ENCODE data around the gene TMEM178B.

The TMEM178B gene

GRCh38 chr7:141118767-141119166, 44.9 kb downstream of the TMEM178B start:
- peak overlapping the region; percentile 26; the same call in 1 of the 2 replicates for H3K4me3 ChIP-seq
- H3K27ac ChIP-seq = peak overlapping the region; percentile 76; the same call in 1 of the 2 replicates
- peak overlapping the region; percentile 13 for H3K9ac ChIP-seq (ENCODE audit: insufficient read length)
- H3K9me3 ChIP-seq (ENCODE audit: low read depth, low read length) = no peaks in the 10 kb centered on the region
- H3K36me3 ChIP-seq (ENCODE audit: insufficient read depth, low read length) = no peaks in the 10 kb centered on the region
- TF ChIP-seq FOXP2 (optimal IDR thresholded peaks at IDR 0.05; ENCODE audit: control extremely low read depth, extremely low read length, insufficient read depth) (no peak), POLR2AphosphoS5 (IDR thresholded peaks at IDR 0.05; ENCODE audit: borderline replicate concordance, low read depth, low read length) (no peak), EZH2 (IDR thresholded peaks at IDR 0.05) (no peak)
- peak; percentile 14 for DNase-seq (ENCODE audit: low read depth, low spot score)

- no peak overlapping the region for H3K27ac ChIP-seq
- no peak for DNase-seq (ENCODE audit: low read depth, low spot score)
- no peaks in the 10 kb centered on the region for H3K36me3 ChIP-seq (ENCODE audit: insufficient read depth, low read length)
- TF ChIP-seq FOXP2 (optimal IDR thresholded peaks at IDR 0.05; ENCODE audit: control extremely low read depth, extremely low read length, insufficient read depth) = no peak
- TF ChIP-seq POLR2AphosphoS5 (IDR thresholded peaks at IDR 0.05; ENCODE audit: borderline replicate concordance, low read depth, low read length) = no peak
- no peak for TF ChIP-seq EZH2 (IDR thresholded peaks at IDR 0.05)
- no peaks in the 10 kb centered on the region for H3K9me3 ChIP-seq (ENCODE audit: low read depth, low read length)
- no peak overlapping the region for H3K9ac ChIP-seq (ENCODE audit: insufficient read length)
- peak overlapping the region; percentile 26; the same call in 1 of the 2 replicates for H3K4me3 ChIP-seq
Measured at GRCh38 chr7:141119187-141119586, 45.3 kb downstream of the TMEM178B start.

- no peaks in the 10 kb centered on the region for H3K36me3 ChIP-seq (ENCODE audit: insufficient read depth, low read length)
- no peak for DNase-seq (ENCODE audit: low read depth, low spot score)
- H3K4me3 ChIP-seq = no peak overlapping the region
- H3K9me3 ChIP-seq (ENCODE audit: low read depth, low read length) = no peaks in the 10 kb centered on the region
- no peak overlapping the region for H3K27ac ChIP-seq
- H3K9ac ChIP-seq (ENCODE audit: insufficient read length) = no peak overlapping the region
- TF ChIP-seq EZH2 (IDR thresholded peaks at IDR 0.05) (no peak), POLR2AphosphoS5 (IDR thresholded peaks at IDR 0.05; ENCODE audit: borderline replicate concordance, low read depth, low read length) (no peak), FOXP2 (optimal IDR thresholded peaks at IDR 0.05; ENCODE audit: control extremely low read depth, extremely low read length, insufficient read depth) (no peak)
Measured at GRCh38 chr7:141122736-141123135, 48.9 kb downstream of the TMEM178B start.

GRCh38 chr7:141123522-141123921, 49.7 kb downstream of the TMEM178B start:
- Histone ChIP-seq H3K36me3 (ENCODE audit: insufficient read depth, low read length) (no peaks in the 10 kb centered on the region), H3K9ac (ENCODE audit: insufficient read length) (no peak overlapping the region), H3K4me3 (no peak overlapping the region), H3K9me3 (ENCODE audit: low read depth, low read length) (no peaks in the 10 kb centered on the region), H3K27ac (no peak overlapping the region)
- TF ChIP-seq FOXP2 (optimal IDR thresholded peaks at IDR 0.05; ENCODE audit: control extremely low read depth, extremely low read length, insufficient read depth) (no peak), EZH2 (IDR thresholded peaks at IDR 0.05) (no peak), POLR2AphosphoS5 (IDR thresholded peaks at IDR 0.05; ENCODE audit: borderline replicate concordance, low read depth, low read length) (no peak)
- DNase-seq (ENCODE audit: low read depth, low spot score) = no peak

GRCh38 chr7:141126107-141126506, 52.2 kb downstream of the TMEM178B start:
- Histone ChIP-seq H3K36me3 (ENCODE audit: insufficient read depth, low read length) (no peaks in the 10 kb centered on the region), H3K27ac (no peak overlapping the region), H3K4me3 (no peak overlapping the region), H3K9me3 (ENCODE audit: low read depth, low read length) (no peaks in the 10 kb centered on the region), H3K9ac (ENCODE audit: insufficient read length) (no peak overlapping the region)
- no peak for DNase-seq (ENCODE audit: low read depth, low spot score)
- no peak for TF ChIP-seq EZH2 (IDR thresholded peaks at IDR 0.05)
- no peak for TF ChIP-seq POLR2AphosphoS5 (IDR thresholded peaks at IDR 0.05; ENCODE audit: borderline replicate concordance, low read depth, low read length)
- no peak for TF ChIP-seq FOXP2 (optimal IDR thresholded peaks at IDR 0.05; ENCODE audit: control extremely low read depth, extremely low read length, insufficient read depth)

- no peaks in the 10 kb centered on the region for H3K9me3 ChIP-seq (ENCODE audit: low read depth, low read length)
- H3K27ac ChIP-seq = no peak overlapping the region
- H3K9ac ChIP-seq (ENCODE audit: insufficient read length) = no peak overlapping the region
- TF ChIP-seq POLR2AphosphoS5 (IDR thresholded peaks at IDR 0.05; ENCODE audit: borderline replicate concordance, low read depth, low read length) (no peak), EZH2 (IDR thresholded peaks at IDR 0.05) (no peak), FOXP2 (optimal IDR thresholded peaks at IDR 0.05; ENCODE audit: control extremely low read depth, extremely low read length, insufficient read depth) (no peak)
- no peak for DNase-seq (ENCODE audit: low read depth, low spot score)
- no peak overlapping the region for H3K4me3 ChIP-seq
- H3K36me3 ChIP-seq (ENCODE audit: insufficient read depth, low read length) = no peaks in the 10 kb centered on the region
Measured at GRCh38 chr7:141128506-141128905, 54.6 kb downstream of the TMEM178B start.

- TF ChIP-seq POLR2AphosphoS5 (IDR thresholded peaks at IDR 0.05; ENCODE audit: borderline replicate concordance, low read depth, low read length) (no peak), EZH2 (IDR thresholded peaks at IDR 0.05) (no peak), FOXP2 (optimal IDR thresholded peaks at IDR 0.05; ENCODE audit: control extremely low read depth, extremely low read length, insufficient read depth) (no peak)
- Histone ChIP-seq H3K9ac (ENCODE audit: insufficient read length) (no peak overlapping the region), H3K4me3 (no peak overlapping the region), H3K36me3 (ENCODE audit: insufficient read depth, low read length) (no peaks in the 10 kb centered on the region), H3K27ac (no peak overlapping the region), H3K9me3 (ENCODE audit: low read depth, low read length) (no peaks in the 10 kb centered on the region)
- DNase-seq (ENCODE audit: low read depth, low spot score) = no peak
Measured at GRCh38 chr7:141128931-141129330, 55.1 kb downstream of the TMEM178B start.

GRCh38 chr7:141132671-141133070, 58.8 kb downstream of the TMEM178B start:
- Histone ChIP-seq H3K9ac (ENCODE audit: insufficient read length) (no peak overlapping the region), H3K27ac (no peak overlapping the region), H3K9me3 (ENCODE audit: low read depth, low read length) (no peaks in the 10 kb centered on the region), H3K4me3 (no peak overlapping the region), H3K36me3 (ENCODE audit: insufficient read depth, low read length) (no peaks in the 10 kb centered on the region)
- TF ChIP-seq FOXP2 (optimal IDR thresholded peaks at IDR 0.05; ENCODE audit: control extremely low read depth, extremely low read length, insufficient read depth) (no peak), EZH2 (IDR thresholded peaks at IDR 0.05) (no peak)
- DNase-seq (ENCODE audit: low read depth, low spot score) = no peak

GRCh38 chr7:141133646-141134045, 59.8 kb downstream of the TMEM178B start:
- Histone ChIP-seq H3K36me3 (ENCODE audit: insufficient read depth, low read length) (no peaks in the 10 kb centered on the region), H3K9me3 (ENCODE audit: low read depth, low read length) (no peaks in the 10 kb centered on the region), H3K9ac (ENCODE audit: insufficient read length) (no peak overlapping the region), H3K4me3 (no peak overlapping the region), H3K27ac (no peak overlapping the region)
- TF ChIP-seq FOXP2 (optimal IDR thresholded peaks at IDR 0.05; ENCODE audit: control extremely low read depth, extremely low read length, insufficient read depth) (no peak), EZH2 (IDR thresholded peaks at IDR 0.05) (no peak), POLR2AphosphoS5 (IDR thresholded peaks at IDR 0.05; ENCODE audit: borderline replicate concordance, low read depth, low read length) (no peak)
- DNase-seq (ENCODE audit: low read depth, low spot score) = no peak
